ENCODE data around the gene DHCR7. TPM values are rescaled to one million over a fixed set of nuclear protein-coding genes. Genes with fewer than 3 reads are reported as not detected.

The DHCR7 gene
- total RNA-seq, 1 donor from 2014 or later = 9.9 TPM

DNA sequence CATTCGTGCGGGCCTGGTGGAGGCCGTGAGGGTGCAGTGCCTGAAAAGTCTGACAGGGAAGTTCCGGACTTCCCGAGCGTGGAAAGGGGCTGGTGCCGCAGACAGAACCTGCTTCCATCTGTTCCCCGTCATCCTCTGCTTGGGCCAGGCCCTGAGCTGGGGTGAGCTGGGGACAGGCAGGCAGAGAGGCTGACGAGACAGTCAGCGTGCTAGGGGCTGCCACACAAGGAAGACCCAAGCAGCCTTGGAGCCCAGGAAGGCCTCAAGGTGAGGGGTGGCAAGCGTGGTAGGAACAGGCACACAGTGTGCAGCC lies 30.3 kb upstream of the DHCR7 start:
- Histone ChIP-seq H3K9ac (ENCODE audit: low read depth in 1 of 3, low read length in 3 of 3) (no peak overlapping the region), H3K27me3 (ENCODE audit: control insufficient read depth in 3 of 3, insufficient read depth in 3 of 3, low read length in 3 of 3) (no peaks in the 10 kb centered on the region), H3K27ac (ENCODE audit: low read depth, low read length) (no peak overlapping the region), H3K36me3 (ENCODE audit: control insufficient read depth in 3 of 3, insufficient read depth in 3 of 3, low read length in 3 of 3) (peaks cover 67 to 81% (median 80%) of the 10 kb centered on the region in 3 donors), H3K4me1 (ENCODE audit: control insufficient read depth in 3 of 3, insufficient read depth in 3 of 3, low read length in 3 of 3) (no peaks in the 10 kb centered on the region), H3K4me3 (ENCODE audit: low read length in 3 of 3) (no peak overlapping the region), H3K9me3 (ENCODE audit: control insufficient read depth in 3 of 3, low read length in 3 of 3) (no peaks in the 10 kb centered on the region)

DNA sequence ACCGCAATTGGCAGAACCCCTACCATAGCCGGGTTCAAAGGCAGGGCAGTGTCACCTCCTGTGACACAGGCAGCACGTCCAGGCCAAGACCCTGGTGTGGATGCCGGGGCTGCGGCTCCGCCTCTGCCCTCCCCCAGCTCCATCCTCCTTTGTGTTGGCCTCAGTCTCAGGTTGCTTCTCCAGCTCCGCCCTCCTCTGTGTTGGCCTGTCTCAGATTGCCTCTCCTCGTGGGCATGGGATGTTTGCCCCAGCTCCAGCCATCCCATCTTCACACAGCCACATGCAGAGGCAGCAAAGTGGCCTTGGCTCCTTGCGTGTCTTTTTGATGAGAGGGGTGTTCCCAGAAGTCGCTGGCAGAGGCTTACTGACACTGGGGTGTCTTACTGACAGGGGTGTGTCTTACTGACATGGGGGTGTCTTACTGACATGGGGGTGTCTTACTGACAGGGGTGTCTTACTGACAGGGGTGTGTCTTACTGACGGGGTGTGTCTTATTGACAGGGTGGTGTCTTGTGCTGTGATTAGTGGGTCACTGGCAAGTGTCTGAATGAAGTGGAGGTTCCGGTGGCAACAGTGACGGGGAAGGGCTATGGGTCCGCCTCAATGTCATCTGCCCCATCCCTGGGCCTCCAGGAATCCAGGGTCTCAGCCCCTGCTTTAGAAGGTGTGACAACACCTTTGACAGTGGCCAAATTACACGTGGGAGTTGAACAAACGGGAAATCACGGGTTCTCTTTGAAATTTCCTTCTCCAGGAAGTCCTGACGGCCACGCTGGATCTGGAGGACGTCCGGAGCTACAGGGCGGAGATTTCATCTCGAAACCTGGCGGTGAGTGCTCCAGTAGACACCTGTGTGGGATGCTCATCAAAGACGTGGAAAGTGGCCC lies 29.7 kb upstream of the DHCR7 start:
- Histone ChIP-seq H3K9me3 (ENCODE audit: control insufficient read depth in 3 of 3, low read length in 3 of 3) (no peaks in the 10 kb centered on the region), H3K27ac (ENCODE audit: low read depth, low read length) (no peak overlapping the region), H3K27me3 (ENCODE audit: control insufficient read depth in 3 of 3, insufficient read depth in 3 of 3, low read length in 3 of 3) (no peaks in the 10 kb centered on the region), H3K4me1 (ENCODE audit: control insufficient read depth in 3 of 3, insufficient read depth in 3 of 3, low read length in 3 of 3) (no peaks in the 10 kb centered on the region), H3K4me3 (ENCODE audit: low read length in 3 of 3) (no peak overlapping the region), H3K9ac (ENCODE audit: low read depth in 1 of 3, low read length in 3 of 3) (no peak overlapping the region), H3K36me3 (ENCODE audit: control insufficient read depth in 3 of 3, insufficient read depth in 3 of 3, low read length in 3 of 3) (peaks cover 67 to 81% (median 80%) of the 10 kb centered on the region in 3 donors)

DNA sequence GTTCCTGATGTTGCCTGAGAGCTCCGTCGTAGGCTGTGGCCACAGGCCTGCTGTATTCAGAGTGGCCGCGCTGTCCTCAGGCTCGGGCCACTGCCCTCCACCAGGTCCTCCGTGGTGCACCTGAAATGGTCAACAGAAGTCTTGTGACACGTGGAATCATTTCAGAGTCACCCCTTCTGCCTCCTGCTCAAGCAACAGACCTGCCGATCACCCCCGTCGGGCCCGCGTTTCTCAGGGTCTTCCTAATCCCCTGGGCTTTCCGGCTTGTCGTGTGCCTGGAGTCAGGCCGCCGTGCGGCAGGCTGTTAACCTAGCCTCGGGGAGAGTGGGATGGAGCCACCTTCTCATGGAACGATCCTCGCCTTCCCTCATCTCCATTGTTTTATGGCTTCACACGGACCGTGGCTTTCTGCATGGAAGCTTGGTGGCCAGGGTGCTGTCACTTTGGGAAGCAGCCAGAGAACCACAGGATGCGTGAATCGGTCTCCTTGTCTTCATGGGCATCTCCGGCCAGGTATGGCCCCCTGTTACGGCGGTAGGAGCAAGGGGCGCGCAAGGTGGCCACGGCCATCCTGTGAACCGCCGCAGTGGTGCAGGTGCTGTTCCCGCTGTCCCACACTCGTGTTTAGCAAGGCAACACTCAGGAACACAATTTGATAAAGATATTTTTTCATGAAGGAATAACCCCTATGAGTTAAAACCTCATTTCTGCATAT lies 28.9 kb upstream of the DHCR7 start:
- no peak overlapping the region for H3K9ac ChIP-seq (ENCODE audit: low read depth in 1 of 3, low read length in 3 of 3)
- no peak overlapping the region for H3K4me3 ChIP-seq (ENCODE audit: low read length in 3 of 3)
- H3K27ac ChIP-seq (ENCODE audit: low read depth, low read length) = no peak overlapping the region
- peaks cover 68 to 83% (median 81%) of the 10 kb centered on the region in 3 donors for H3K36me3 ChIP-seq (ENCODE audit: control insufficient read depth in 3 of 3, insufficient read depth in 3 of 3, low read length in 3 of 3)
- H3K9me3 ChIP-seq (ENCODE audit: control insufficient read depth in 3 of 3, low read length in 3 of 3) = no peaks in the 10 kb centered on the region
- no peaks in the 10 kb centered on the region for H3K27me3 ChIP-seq (ENCODE audit: control insufficient read depth in 3 of 3, insufficient read depth in 3 of 3, low read length in 3 of 3)
- H3K4me1 ChIP-seq (ENCODE audit: control insufficient read depth in 3 of 3, insufficient read depth in 3 of 3, low read length in 3 of 3) = no peaks in the 10 kb centered on the region

DNA sequence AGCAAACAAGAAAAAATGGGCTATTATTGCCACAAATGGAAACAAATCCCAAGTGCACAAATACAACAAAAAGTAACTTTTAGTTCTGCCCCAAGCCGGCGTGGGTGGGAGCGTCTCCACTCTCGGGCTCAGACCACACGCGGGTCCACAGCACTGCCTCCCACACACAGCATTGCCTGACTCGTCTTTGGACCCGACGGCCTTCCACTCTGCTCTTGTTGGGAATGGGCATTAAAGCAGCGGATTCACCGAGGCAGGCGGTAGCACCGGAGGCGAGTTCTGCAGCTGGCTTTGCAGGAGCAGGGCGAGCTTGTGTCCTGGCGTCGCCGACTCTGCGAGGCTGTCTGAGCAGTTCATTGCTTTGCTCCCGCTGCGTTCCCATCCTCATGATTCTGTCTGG lies 27.8 kb upstream of the DHCR7 start:
- Histone ChIP-seq H3K27me3 (ENCODE audit: control insufficient read depth in 3 of 3, insufficient read depth in 3 of 3, low read length in 3 of 3) (no peaks in the 10 kb centered on the region), H3K9ac (ENCODE audit: low read depth in 1 of 3, low read length in 3 of 3) (no peak overlapping the region), H3K27ac (ENCODE audit: low read depth, low read length) (no peak overlapping the region), H3K9me3 (ENCODE audit: control insufficient read depth in 3 of 3, low read length in 3 of 3) (no peaks in the 10 kb centered on the region), H3K36me3 (ENCODE audit: control insufficient read depth in 3 of 3, insufficient read depth in 3 of 3, low read length in 3 of 3) (peaks cover 58 to 80% (median 74%) of the 10 kb centered on the region in 3 donors), H3K4me3 (ENCODE audit: low read length in 3 of 3) (no peak overlapping the region), H3K4me1 (ENCODE audit: control insufficient read depth in 3 of 3, insufficient read depth in 3 of 3, low read length in 3 of 3) (no peaks in the 10 kb centered on the region)

DNA sequence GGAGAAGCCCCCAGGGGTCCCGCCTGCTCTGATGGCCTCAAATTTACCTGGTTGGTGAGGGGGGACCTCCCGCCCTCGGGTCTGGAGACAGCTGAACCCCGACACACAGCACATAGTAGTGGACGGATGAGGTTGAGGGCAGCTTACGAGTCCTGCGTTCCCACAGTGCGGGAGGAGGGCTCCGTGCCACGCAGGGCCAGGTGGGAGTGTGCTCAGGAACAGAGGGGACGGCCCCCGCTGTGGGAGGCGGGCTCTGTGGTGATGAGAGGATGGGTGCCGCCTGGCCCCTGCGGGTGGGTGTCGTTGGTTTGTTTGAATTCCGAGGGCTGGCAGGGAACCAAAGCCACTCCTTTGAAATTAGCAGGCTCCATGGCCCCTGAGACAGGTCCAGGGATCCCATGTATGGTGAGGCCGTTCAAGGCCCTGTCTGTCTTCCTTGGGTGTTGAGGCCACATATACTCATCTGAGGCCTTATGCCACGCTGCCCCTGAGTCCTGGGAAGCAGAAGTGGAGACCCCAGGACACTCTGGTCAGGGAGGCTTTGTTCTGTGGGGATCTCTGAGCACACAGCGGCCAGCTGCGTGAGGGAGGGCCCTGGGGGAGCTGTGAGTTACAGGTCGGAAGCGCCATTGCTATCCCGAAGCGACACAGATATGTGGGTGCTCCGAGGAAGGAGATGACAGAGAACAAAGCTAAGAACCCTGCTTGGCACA lies 26.7 kb upstream of the DHCR7 start:
- no peaks in the 10 kb centered on the region for H3K4me1 ChIP-seq (ENCODE audit: control insufficient read depth in 3 of 3, insufficient read depth in 3 of 3, low read length in 3 of 3)
- H3K27ac ChIP-seq (ENCODE audit: low read depth, low read length) = no peak overlapping the region
- H3K9me3 ChIP-seq (ENCODE audit: control insufficient read depth in 3 of 3, low read length in 3 of 3) = no peaks in the 10 kb centered on the region
- H3K36me3 ChIP-seq (ENCODE audit: control insufficient read depth in 3 of 3, insufficient read depth in 3 of 3, low read length in 3 of 3) = peaks cover 51 to 69% (median 65%) of the 10 kb centered on the region in 3 donors
- H3K4me3 ChIP-seq (ENCODE audit: low read length in 3 of 3) = no peak overlapping the region
- no peak overlapping the region for H3K9ac ChIP-seq (ENCODE audit: low read depth in 1 of 3, low read length in 3 of 3)
- no peaks in the 10 kb centered on the region for H3K27me3 ChIP-seq (ENCODE audit: control insufficient read depth in 3 of 3, insufficient read depth in 3 of 3, low read length in 3 of 3)

DNA sequence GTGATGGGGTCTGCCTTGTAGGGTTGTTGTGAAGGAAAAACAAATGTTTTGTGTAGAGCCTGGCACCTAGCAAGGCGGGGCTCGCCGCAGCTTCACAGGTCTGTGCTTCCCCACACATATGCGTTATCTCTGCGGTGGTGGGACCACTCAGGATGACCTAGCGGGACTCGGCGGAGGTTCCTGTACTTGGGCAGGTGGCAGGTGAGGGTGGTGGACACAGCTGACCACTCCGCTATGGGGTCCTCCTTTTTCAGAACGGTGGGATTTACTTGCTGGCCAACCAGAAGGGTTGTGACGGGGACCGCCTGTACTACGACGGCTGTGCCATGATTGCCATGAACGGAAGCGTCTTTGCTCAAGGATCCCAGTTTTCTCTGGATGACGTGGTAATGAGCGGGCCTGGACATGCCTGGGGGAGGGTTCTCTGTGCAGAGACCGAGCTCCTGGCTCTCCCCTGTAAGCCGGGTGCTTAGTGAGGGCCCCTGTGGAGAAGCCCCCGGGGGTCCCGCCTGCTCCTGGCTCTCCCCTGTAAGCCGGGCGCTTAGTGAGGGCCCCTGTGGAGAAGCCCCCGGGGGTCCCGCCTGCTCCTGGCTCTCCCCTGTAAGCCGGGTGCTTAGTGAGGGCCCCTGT lies 26.1 kb upstream of the DHCR7 start:
- Histone ChIP-seq H3K4me1 (ENCODE audit: control insufficient read depth in 3 of 3, insufficient read depth in 3 of 3, low read length in 3 of 3) (no peaks in the 10 kb centered on the region), H3K4me3 (ENCODE audit: low read length in 3 of 3) (no peak overlapping the region), H3K27ac (ENCODE audit: low read depth, low read length) (no peak overlapping the region), H3K9ac (ENCODE audit: low read depth in 1 of 3, low read length in 3 of 3) (no peak overlapping the region), H3K36me3 (ENCODE audit: control insufficient read depth in 3 of 3, insufficient read depth in 3 of 3, low read length in 3 of 3) (peaks cover 46 to 62% (median 58%) of the 10 kb centered on the region in 3 donors), H3K9me3 (ENCODE audit: control insufficient read depth in 3 of 3, low read length in 3 of 3) (no peaks in the 10 kb centered on the region), H3K27me3 (ENCODE audit: control insufficient read depth in 3 of 3, insufficient read depth in 3 of 3, low read length in 3 of 3) (no peaks in the 10 kb centered on the region)

DNA sequence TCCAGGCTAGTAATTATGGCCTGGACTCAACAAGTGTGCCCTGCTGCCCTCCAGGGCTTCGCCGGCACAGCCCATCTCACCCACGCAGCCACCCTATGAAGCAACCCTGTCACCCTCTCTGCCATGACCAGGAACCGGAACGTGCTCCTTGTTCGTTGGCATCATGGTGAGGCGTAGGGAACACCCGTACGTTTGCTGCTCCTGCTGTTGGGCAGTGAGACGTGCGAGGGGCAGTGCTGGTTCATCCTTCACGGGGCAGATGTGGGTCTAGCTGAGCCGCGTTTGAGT lies 25.5 kb upstream of the DHCR7 start:
- Histone ChIP-seq H3K4me1 (ENCODE audit: control insufficient read depth in 3 of 3, insufficient read depth in 3 of 3, low read length in 3 of 3) (no peaks in the 10 kb centered on the region), H3K9me3 (ENCODE audit: control insufficient read depth in 3 of 3, low read length in 3 of 3) (no peaks in the 10 kb centered on the region), H3K4me3 (ENCODE audit: low read length in 3 of 3) (no peak overlapping the region), H3K9ac (ENCODE audit: low read depth in 1 of 3, low read length in 3 of 3) (no peak overlapping the region), H3K36me3 (ENCODE audit: control insufficient read depth in 3 of 3, insufficient read depth in 3 of 3, low read length in 3 of 3) (peaks cover 43 to 59% (median 56%) of the 10 kb centered on the region in 3 donors), H3K27ac (ENCODE audit: low read depth, low read length) (no peak overlapping the region), H3K27me3 (ENCODE audit: control insufficient read depth in 3 of 3, insufficient read depth in 3 of 3, low read length in 3 of 3) (no peaks in the 10 kb centered on the region)

DNA sequence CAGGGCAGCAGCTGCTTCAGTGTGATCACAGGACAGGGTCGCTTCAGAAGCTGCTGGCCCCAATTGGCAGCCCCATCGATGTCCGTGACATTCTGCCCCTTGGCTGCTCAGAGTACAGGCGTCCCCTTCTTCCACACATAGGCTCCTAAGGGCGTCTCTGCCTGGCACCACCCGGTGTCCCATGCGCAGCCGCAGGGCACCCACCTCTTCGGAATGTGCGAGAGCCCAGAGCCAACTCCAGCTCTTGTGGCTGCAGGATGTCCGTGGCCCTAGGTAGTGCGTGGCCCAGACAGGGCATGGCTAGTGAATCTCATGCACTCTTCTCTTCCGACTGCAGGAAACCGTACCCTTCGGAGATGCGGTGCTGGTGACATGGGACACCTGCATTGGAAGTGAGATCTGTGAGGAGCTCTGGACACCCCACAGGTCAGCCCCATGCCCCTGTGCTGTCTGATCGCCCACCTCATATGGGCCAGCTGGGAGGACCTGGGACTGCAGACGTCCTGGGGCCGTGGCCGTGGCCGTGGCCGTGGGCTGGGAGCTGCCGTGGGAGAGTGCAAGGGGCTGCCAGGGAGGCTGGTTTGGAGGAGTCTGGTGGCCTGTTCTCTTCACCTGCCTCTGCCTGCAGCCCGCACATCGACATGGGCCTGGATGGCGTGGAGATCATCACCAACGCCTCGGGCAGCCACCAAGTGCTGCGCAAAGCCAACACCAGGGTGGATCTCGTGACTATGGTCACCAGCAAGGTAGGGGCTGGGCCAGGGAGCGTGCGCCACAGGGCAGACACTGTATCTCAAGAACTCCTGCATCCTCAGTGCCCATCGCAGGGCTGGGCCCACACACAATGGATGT lies 25.0 kb upstream of the DHCR7 start:
- Histone ChIP-seq H3K36me3 (ENCODE audit: control insufficient read depth in 3 of 3, insufficient read depth in 3 of 3, low read length in 3 of 3) (peaks cover 39 to 55% (median 52%) of the 10 kb centered on the region in 3 donors), H3K27me3 (ENCODE audit: control insufficient read depth in 3 of 3, insufficient read depth in 3 of 3, low read length in 3 of 3) (no peaks in the 10 kb centered on the region)

DNA sequence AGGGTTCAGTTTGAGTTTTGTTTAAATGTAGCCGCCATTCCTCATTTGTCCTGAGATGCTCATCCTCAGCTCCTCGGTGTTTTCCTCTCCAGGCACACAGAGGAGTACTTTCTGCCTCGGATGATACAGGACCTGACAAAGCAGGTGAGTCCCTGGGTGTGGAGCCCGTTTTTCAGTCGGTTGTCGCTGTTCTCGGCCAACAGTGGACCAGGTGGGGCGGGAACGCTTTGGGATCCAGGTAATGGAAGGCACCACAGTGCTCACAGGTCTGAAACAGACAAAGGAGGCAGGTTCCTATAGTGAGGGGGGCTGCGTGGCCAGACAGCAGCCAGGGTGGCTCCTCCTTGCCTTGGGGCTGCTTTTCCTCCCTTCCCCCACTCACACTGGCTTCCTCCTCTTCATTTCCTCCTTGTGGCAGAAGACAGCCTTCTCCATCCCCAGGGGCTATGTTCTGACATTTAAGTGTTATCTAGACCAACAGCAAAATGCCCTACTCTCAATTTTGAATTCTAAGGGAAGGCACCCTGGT lies 24.2 kb upstream of the DHCR7 start:
- H3K27me3 ChIP-seq (ENCODE audit: control insufficient read depth in 3 of 3, insufficient read depth in 3 of 3, low read length in 3 of 3) = no peaks in the 10 kb centered on the region
- H3K9ac ChIP-seq (ENCODE audit: low read depth in 1 of 3, low read length in 3 of 3) = no peak overlapping the region
- H3K9me3 ChIP-seq (ENCODE audit: control insufficient read depth in 3 of 3, low read length in 3 of 3) = no peaks in the 10 kb centered on the region
- peaks cover 34 to 51% (median 48%) of the 10 kb centered on the region in 3 donors for H3K36me3 ChIP-seq (ENCODE audit: control insufficient read depth in 3 of 3, insufficient read depth in 3 of 3, low read length in 3 of 3)
- H3K4me3 ChIP-seq (ENCODE audit: low read length in 3 of 3) = no peak overlapping the region
- no peaks in the 10 kb centered on the region for H3K4me1 ChIP-seq (ENCODE audit: control insufficient read depth in 3 of 3, insufficient read depth in 3 of 3, low read length in 3 of 3)
- no peak overlapping the region for H3K27ac ChIP-seq (ENCODE audit: low read depth, low read length)

More for the DNA sequence above, 25.0 kb upstream of the DHCR7 start:
- no peak overlapping the region for H3K4me3 ChIP-seq (ENCODE audit: low read length in 3 of 3)
- H3K27ac ChIP-seq (ENCODE audit: low read depth, low read length) = no peak overlapping the region
- H3K9me3 ChIP-seq (ENCODE audit: control insufficient read depth in 3 of 3, low read length in 3 of 3) = no peaks in the 10 kb centered on the region
- no peaks in the 10 kb centered on the region for H3K4me1 ChIP-seq (ENCODE audit: control insufficient read depth in 3 of 3, insufficient read depth in 3 of 3, low read length in 3 of 3)
- no peak overlapping the region for H3K9ac ChIP-seq (ENCODE audit: low read depth in 1 of 3, low read length in 3 of 3)

Data from skeletal muscle tissue (tissue), 4 donors.